Lung microvascular endothelial cell (primary cell): ENCODE measurements around the gene COL18A1. TPM values are rescaled to one million over a fixed set of nuclear protein-coding genes. Genes with fewer than 3 reads are reported as not detected.
A peak's percentile ranks its signal among the peaks of the same experiment; 100 is the strongest.

ENCODE experiments used
- DNase-seq, 2 donors: peaks; one replicate each; pipeline versions ENCODE4 v3.0.0 to v3.0.0-alpha.2; 2010; ENCODE audit warnings: low read depth in 2 of 2
- total RNA-seq: library from RNA; depleted of rRNA; stranded (reverse); fragments of >200 nt; gene quantifications from 2 replicates; pipeline ENCODE4 v1.2.1, GENCODE V29; 2014

The COL18A1 gene
- total RNA-seq, 1 donor from 2014 or later: 139 TPM

GRCh38 chr21:45383111-45383614 is 21.8 kb upstream of the COL18A1 start:
- no peak for DNase-seq

- no peak for DNase-seq
Measured at GRCh38 chr21:45383615-45384201, 21.3 kb upstream of the COL18A1 start.

GRCh38 chr21:45384656-45385548 is 20.1 kb upstream of the COL18A1 start:
- DNase-seq: no peak

- DNase-seq: no peak
Measured at GRCh38 chr21:45385549-45386050, 19.4 kb upstream of the COL18A1 start.

- DNase-seq: no peak
Measured at GRCh38 chr21:45386336-45386727, 18.6 kb upstream of the COL18A1 start.

- DNase-seq: peak; percentile 36 to 84
Measured at GRCh38 chr21:45386728-45387371, 18.1 kb upstream of the COL18A1 start.

- no peak for DNase-seq
Measured at GRCh38 chr21:45387506-45387905, 17.5 kb upstream of the COL18A1 start.

- DNase-seq: no peak
Measured at GRCh38 chr21:45388011-45388521, 16.9 kb upstream of the COL18A1 start.

- DNase-seq: no peak
Measured at GRCh38 chr21:45388611-45389296, 16.2 kb upstream of the COL18A1 start.

GRCh38 chr21:45390121-45390751 is 14.7 kb upstream of the COL18A1 start:
- DNase-seq: no peak

GRCh38 chr21:45390831-45391742 is 13.9 kb upstream of the COL18A1 start:
- DNase-seq: no peak

GRCh38 chr21:45391743-45392572 is 13.0 kb upstream of the COL18A1 start:
- no peak for DNase-seq

GRCh38 chr21:45392573-45392971 is 12.4 kb upstream of the COL18A1 start:
- DNase-seq: no peak

GRCh38 chr21:45393021-45393420 is 11.9 kb upstream of the COL18A1 start:
- no peak for DNase-seq

GRCh38 chr21:45393833-45394638 is 10.9 kb upstream of the COL18A1 start:
- DNase-seq: no peak

- no peak for DNase-seq
Measured at GRCh38 chr21:45396620-45396995, 8.4 kb upstream of the COL18A1 start.

- DNase-seq: no peak
Measured at GRCh38 chr21:45397381-45397780, 7.6 kb upstream of the COL18A1 start.

GRCh38 chr21:45401054-45401518 is 3.9 kb upstream of the COL18A1 start:
- no peak for DNase-seq
